Epithelial cell of proximal tubule (primary cell): ENCODE results near the gene LRMDA. TPM values are rescaled to one million over a fixed set of nuclear protein-coding genes. Genes with fewer than 3 reads are reported as not detected.

Experiments
- DNase-seq: peaks from one replicate; pipeline ENCODE4 v3.0.0-alpha.2; 2011; ENCODE audit warnings: low read depth
- H3K4me3 ChIP-seq: 2 replicates; pipeline ENCODE4 v1.5.1; 2011; ENCODE audit warnings: low read depth, mild to moderate bottlenecking, low read length
- CTCF ChIP-seq: conservative IDR thresholded peaks from 2 replicates; pipeline ENCODE4 v1.5.1; 2012; ENCODE audit warnings: low read depth, mild to moderate bottlenecking, low read length
- total RNA-seq: library from RNA; depleted of rRNA; stranded (reverse); fragments of >200 nt; gene quantifications from 2 replicates; pipeline ENCODE4 v1.2.3, GENCODE V29; 2015

Gene LRMDA
- total RNA-seq, 1 donor from 2014 or later = 0.75 TPM

- no peak for TF ChIP-seq CTCF
- no peak overlapping the region for H3K4me3 ChIP-seq
- DNase-seq = no peak
Measured at GRCh38 chr10:75665707-75666106, 234.3 kb downstream of the LRMDA start.

GRCh38 chr10:75672111-75672671 is 240.8 kb downstream of the LRMDA start:
- no peak for TF ChIP-seq CTCF
- no peak overlapping the region for H3K4me3 ChIP-seq
- no peak for DNase-seq

GRCh38 chr10:75672842-75673241 is 241.4 kb downstream of the LRMDA start:
- TF ChIP-seq CTCF = no peak
- H3K4me3 ChIP-seq = no peak overlapping the region
- no peak for DNase-seq

- no peak for DNase-seq
- no peak overlapping the region for H3K4me3 ChIP-seq
- no peak for TF ChIP-seq CTCF
Measured at GRCh38 chr10:75677541-75677940, 246.1 kb downstream of the LRMDA start.

- TF ChIP-seq CTCF = no peak
- no peak for DNase-seq
- no peak overlapping the region for H3K4me3 ChIP-seq
Measured at GRCh38 chr10:75678527-75678926, 247.1 kb downstream of the LRMDA start.

GRCh38 chr10:75679536-75679935 is 248.1 kb downstream of the LRMDA start:
- no peak overlapping the region for H3K4me3 ChIP-seq
- DNase-seq = no peak

More at GRCh38 chr10:75679536-75679935, 248.1 kb downstream of the LRMDA start:
- no peak for TF ChIP-seq CTCF
